GM19324 (cell line): ENCODE measurements around the gene C16orf96.

Experiments used
- ATAC-seq: cut with Tn5 transposase; IDR thresholded peaks from one replicate; pipeline ENCODE4 v1.9.1; 2021; ENCODE audit warnings: mild to moderate bottlenecking, moderate library complexity; ENCODE audit not compliant: unreplicated experiment, low FRiP score

The C16orf96 gene

DNA sequence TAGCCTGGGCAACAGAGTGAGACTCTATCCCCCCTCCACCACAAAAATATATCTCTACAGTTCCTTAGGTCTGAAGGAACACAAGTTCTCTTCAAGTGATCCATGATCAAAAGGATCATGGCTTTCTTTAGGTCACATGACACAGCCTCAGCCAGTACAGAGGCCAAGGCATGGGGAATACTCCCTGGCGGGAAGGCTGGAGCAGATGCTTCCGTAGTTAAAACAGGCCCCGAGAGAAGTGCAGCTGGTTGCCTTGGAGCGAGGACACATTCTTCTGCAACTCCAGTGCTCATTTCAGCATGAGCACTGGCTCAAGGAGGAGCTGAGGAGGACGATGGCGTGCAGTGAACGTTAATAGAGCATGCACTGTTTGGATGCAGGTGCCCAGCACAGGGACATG, 31.1 kb upstream of the C16orf96 start:
- no peak for ATAC-seq

DNA sequence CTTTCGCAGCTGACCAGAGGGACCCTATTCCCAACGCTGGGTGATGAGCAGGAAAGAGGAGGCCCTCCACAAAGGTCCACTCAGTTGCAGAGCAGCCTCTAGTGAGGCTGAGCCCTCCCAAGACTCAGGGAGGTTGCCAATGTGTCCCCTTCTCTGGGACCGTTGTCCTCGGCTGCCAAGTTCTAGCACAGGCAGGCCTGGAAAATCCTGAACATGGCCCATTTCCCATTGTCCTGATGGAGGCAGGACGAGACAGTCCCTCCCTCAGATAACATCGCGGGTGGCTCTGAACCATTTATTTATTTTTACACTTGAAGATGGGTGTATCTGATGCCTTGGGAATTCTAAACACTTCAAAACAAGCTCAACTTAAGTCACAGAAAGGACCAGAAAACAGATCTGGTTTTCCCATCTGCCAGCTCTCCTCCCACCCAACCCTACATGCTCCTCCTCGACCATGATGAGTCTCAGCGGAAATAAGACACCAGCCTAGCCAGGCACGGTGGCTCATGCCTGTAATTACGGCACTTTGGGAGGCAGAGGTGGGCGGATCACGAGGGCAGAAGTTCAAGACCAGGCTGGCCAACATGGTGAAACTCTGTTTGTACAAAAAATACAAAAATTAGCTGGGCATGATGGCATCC, 30.4 kb upstream of the C16orf96 start:
- ATAC-seq: no peak

- no peak for ATAC-seq
These were observed 26.8 kb upstream of the C16orf96 start for GRCh38 chr16:4529085-4530060.

DNA sequence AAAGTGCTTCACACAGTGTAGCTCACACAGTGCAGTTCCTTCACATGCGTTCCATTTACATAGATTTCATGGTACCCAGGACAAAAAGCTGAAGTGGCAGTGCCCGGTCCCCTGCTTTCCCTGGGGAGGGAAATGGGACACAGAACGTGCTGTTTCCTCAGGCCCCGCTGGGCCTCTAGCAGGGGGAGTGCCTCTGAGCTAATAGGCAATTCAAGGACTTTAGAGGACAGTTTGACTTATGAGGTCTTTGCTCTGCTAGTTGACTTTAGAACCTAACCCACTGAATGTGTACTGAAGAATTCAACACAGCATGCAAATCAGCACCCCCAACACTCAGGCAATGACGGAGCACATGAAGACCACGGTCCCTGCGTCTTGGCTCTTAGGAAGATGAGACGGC, 24.3 kb upstream of the C16orf96 start:
- no peak for ATAC-seq

- ATAC-seq: no peak
These were observed 23.9 kb upstream of the C16orf96 start for GRCh38 chr16:4532238-4532637.

- ATAC-seq: no peak
These were observed 22.6 kb upstream of the C16orf96 start for GRCh38 chr16:4533490-4533889.

DNA sequence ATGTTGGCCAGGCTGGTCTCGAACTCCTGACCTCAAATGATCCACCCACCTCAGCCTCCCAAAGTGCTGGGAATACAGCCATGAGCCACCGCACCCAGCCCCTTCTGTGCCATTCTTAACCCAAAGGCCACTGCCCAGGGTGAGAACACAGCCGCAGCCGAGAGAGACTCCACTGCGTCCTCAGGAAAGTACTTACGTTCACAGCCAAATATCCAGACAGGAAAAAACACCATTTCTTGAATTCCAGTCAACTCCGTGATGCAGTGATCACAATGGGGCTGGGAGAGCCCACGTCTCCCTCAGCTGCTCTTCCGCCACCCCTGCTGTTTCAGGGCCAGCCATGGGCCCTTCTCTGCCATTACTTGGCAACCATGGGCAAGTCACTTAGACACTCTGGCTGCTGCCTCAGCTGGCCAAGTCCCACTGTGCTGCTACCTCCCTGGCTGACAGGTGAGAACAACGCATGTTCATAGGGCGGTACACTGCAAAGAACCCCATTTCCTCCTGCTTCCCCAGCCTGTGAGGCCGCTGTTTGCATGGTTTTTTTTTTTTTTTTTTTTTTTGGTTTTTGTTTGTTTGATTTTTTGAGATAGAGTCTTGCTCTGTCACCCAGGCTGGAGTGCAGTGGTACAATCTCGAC, 21.9 kb upstream of the C16orf96 start:
- ATAC-seq: no peak

- no peak for ATAC-seq
These were observed 20.5 kb upstream of the C16orf96 start for GRCh38 chr16:4535627-4536108.

DNA sequence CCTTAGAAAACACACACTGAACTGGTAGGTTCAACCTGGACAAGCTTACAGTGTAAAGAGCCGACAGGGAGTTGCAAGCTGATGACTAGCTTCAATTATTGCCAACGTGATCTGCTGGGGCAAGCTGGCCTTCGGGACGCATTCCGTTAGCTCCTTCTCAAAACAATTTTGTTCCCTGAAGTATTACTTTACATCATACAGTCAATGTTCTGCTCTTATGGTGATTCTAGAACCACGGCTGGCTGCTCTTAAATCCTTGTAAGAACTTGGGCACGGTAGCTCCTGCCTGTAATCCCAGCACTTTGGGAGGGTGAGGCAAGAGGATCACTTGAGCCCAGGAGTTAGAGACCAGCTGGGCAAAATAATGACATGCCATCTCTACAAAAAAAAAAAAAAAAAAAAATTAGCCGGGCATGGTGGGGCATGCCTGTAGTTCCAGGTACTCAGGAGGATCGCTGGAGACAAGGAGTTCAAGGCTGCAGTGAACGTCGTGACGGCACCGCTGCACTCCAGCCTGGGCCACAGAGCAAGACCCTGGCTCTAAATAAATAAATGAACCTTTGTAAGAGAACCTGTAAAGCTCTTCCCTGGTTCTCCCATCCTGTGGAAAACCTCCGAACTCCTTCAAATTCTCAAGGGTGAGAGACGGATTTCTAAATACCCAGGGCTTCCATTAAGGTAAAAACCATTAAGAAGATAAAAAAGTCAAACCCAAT, 19.6 kb upstream of the C16orf96 start:
- ATAC-seq: no peak

DNA sequence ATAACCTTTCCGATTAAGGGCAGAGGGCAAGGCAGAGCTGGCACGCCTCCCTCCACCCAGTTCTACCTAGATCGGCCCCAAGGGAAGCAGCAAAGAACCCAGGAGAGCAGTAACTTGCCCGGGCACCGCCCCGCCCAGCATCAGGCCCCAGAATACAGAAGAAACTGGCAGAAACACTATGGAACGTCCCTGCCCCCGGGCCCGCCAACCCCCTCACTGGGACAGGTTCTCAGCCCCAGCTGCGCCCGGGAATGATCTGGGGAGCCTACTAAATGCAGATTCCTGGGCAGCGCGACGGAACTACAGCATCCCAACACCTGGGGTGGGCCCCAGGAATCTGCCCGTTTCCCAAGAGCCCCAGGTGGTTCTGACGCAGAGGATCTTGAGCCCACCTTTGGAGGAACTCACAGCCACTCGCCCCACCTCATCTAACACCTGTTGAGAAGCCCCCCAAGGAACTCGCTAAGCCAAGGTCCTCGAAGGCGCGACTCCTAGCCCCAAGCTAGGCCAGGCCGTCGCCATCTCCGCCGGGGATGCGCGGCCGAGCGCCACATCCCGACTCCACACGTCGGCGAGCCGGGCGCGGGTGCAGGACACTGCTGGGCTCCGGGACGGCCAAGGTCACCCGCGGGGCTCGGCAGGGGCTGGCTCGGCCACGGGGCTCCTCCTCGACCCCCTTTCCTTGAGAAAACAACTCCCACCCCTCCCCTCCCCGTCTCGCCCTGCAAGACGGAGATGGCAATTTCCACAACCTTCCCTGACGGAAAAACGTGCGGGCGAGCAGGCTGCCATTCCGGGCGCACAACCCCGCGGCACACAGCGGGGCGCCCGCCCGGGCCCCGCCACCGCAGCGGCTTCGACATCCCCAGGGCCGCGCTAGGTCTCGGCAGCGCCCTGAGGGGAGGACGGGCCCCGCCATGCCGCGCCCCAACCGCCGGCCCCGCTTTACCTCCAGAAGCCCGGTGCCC, 18.5 kb upstream of the C16orf96 start:
- ATAC-seq: peak; percentile 20

- peak; percentile 88 for ATAC-seq
These were observed 17.5 kb upstream of the C16orf96 start, which contains the start of gene CDIP1 for GRCh38 chr16:4538350-4539235. Gene CDIP1 (minus strand): TSS chr16:4538773. CDS start chr16:4514130, 24,643 bp downstream.

- no peak for ATAC-seq
These were observed 16.3 kb upstream of the C16orf96 start for GRCh38 chr16:4539716-4540284.

GRCh38 chr16:4544473-4544872, 11.7 kb upstream of the C16orf96 start:
- no peak for ATAC-seq

- no peak for ATAC-seq
These were observed 8.0 kb upstream of the C16orf96 start for GRCh38 chr16:4548124-4548523.

DNA sequence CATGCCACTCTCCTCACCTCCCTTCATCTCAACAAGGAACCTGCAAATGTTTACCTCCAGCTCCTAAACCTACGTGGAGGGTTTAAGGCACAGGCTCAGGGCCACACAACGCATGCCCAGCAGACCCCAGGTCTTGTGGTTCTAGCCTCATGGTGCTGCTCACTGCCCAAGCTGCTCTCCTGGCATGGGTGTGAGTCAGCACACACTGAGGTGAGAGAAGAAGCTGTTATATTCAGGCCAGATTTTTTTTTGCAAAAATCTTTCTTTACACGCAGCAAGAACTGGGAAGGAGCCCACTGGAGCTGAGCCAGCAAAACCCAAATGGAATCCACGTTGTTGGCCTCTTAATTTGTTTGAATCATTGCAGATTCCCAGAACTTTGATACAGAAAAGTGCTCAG, 5.5 kb upstream of the C16orf96 start:
- no peak for ATAC-seq

- no peak for ATAC-seq
These were observed 3.6 kb upstream of the C16orf96 start for GRCh38 chr16:4552541-4552940.

DNA sequence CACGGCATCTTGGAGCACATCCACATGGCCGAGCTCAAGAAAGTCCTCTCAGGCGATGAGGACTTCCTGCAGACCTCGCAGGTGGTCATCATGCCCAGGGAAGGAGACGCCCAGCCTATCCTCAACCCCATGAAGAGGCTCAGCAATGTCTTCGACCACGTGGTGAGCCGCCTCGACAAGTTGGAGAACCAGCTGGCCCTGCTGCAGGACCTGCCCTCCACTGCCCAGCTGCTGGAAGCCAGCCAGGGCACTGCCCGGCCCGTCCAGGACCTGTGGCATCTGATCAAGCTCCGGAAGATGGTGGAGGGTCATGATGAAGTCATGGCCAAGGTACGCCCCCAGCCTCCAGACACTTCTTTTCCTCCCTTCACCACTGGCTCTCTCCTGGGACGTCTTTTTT, 440 bp downstream of the C16orf96 start:
- no peak for ATAC-seq

DNA sequence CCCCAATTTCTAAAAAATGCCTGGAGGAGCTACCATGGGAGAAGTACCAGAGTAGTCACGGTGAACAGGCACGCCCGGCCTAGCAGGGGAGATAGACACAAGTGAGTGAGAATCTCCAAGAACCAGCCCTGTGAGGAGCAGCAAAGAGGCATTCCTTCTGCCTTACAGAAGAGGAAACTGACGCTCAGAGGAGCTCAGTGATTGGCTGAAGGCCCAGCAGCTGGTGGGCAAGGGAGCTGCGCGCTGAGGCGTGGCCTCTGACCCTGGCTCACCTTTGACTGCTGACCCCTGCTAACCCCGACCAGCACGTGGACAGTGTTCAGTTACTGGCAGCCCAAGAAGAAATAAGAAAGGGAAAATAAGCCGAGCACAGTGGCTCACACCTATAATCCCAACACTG, 1.8 kb downstream of the C16orf96 start:
- ATAC-seq: no peak
